ENCODE data around the gene BLCAP.
"Not testable (repeated sequence)": the region's sequence is repeated elsewhere in the genome, so short reads cannot be mapped to it uniquely, and the experiment has no call there.

Gene BLCAP

GRCh38 chr20:37494301-37494700, 33.4 kb downstream of the BLCAP start:
- Histone ChIP-seq H3K4me3 (ENCODE audit: low read depth, low read length) (no peak overlapping the region), H3K9ac (ENCODE audit: low read depth, low read length) (no peak overlapping the region), H3K9me3 (ENCODE audit: control insufficient read depth, insufficient read depth, low read length) (no peaks in the 10 kb centered on the region), H3K27ac (ENCODE audit: low read depth, low read length) (no peak overlapping the region), H3K4me1 (ENCODE audit: control insufficient read depth, insufficient read depth, low read length) (peaks cover 3% of the 10 kb centered on the region; the same call in 1 of the 2 replicates), H3K27me3 (ENCODE audit: control insufficient read depth, insufficient read depth, low read length) (no peaks in the 10 kb centered on the region), H3K36me3 (ENCODE audit: control insufficient read depth, insufficient read depth, low read length) (no peaks in the 10 kb centered on the region)

- Histone ChIP-seq H3K27ac (ENCODE audit: low read depth, low read length) (no peak overlapping the region), H3K27me3 (ENCODE audit: control insufficient read depth, insufficient read depth, low read length) (no peaks in the 10 kb centered on the region), H3K4me3 (ENCODE audit: low read depth, low read length) (no peak overlapping the region), H3K9me3 (ENCODE audit: control insufficient read depth, insufficient read depth, low read length) (no peaks in the 10 kb centered on the region), H3K36me3 (ENCODE audit: control insufficient read depth, insufficient read depth, low read length) (no peaks in the 10 kb centered on the region), H3K9ac (ENCODE audit: low read depth, low read length) (no peak overlapping the region), H3K4me1 (ENCODE audit: control insufficient read depth, insufficient read depth, low read length) (peaks cover 5% of the 10 kb centered on the region; the same call in 1 of the 2 replicates)
Measured at GRCh38 chr20:37492945-37493344, 34.7 kb downstream of the BLCAP start.

GRCh38 chr20:37492096-37492625, 35.5 kb downstream of the BLCAP start:
- H3K36me3 ChIP-seq (ENCODE audit: control insufficient read depth, insufficient read depth, low read length): no peaks in the 10 kb centered on the region
- H3K27me3 ChIP-seq (ENCODE audit: control insufficient read depth, insufficient read depth, low read length): no peaks in the 10 kb centered on the region
- H3K27ac ChIP-seq (ENCODE audit: low read depth, low read length): no peak overlapping the region
- no peak overlapping the region for H3K4me3 ChIP-seq (ENCODE audit: low read depth, low read length)
- no peaks in the 10 kb centered on the region for H3K9me3 ChIP-seq (ENCODE audit: control insufficient read depth, insufficient read depth, low read length)
- peaks cover 5% of the 10 kb centered on the region; the same call in 1 of the 2 replicates for H3K4me1 ChIP-seq (ENCODE audit: control insufficient read depth, insufficient read depth, low read length)
- no peak overlapping the region for H3K9ac ChIP-seq (ENCODE audit: low read depth, low read length)

GRCh38 chr20:37490663-37491350, 36.9 kb downstream of the BLCAP start:
- H3K4me1 ChIP-seq (ENCODE audit: control insufficient read depth, insufficient read depth, low read length): peaks cover 10% of the 10 kb centered on the region; the same call in 1 of the 2 replicates
- H3K4me3 ChIP-seq (ENCODE audit: low read depth, low read length): no peak overlapping the region
- no peaks in the 10 kb centered on the region for H3K36me3 ChIP-seq (ENCODE audit: control insufficient read depth, insufficient read depth, low read length)
- H3K27me3 ChIP-seq (ENCODE audit: control insufficient read depth, insufficient read depth, low read length): no peaks in the 10 kb centered on the region
- H3K27ac ChIP-seq (ENCODE audit: low read depth, low read length): no peak overlapping the region
- H3K9me3 ChIP-seq (ENCODE audit: control insufficient read depth, insufficient read depth, low read length): no peaks in the 10 kb centered on the region
- H3K9ac ChIP-seq (ENCODE audit: low read depth, low read length): no peak overlapping the region

- not testable (repeated sequence) for H3K27me3 ChIP-seq (ENCODE audit: control insufficient read depth, insufficient read depth, low read length); H3K4me3 ChIP-seq (ENCODE audit: low read depth, low read length); H3K36me3 ChIP-seq (ENCODE audit: control insufficient read depth, insufficient read depth, low read length); H3K27ac ChIP-seq (ENCODE audit: low read depth, low read length); H3K9ac ChIP-seq (ENCODE audit: low read depth, low read length); H3K9me3 ChIP-seq (ENCODE audit: control insufficient read depth, insufficient read depth, low read length)
- peaks cover 10% of the 10 kb centered on the region; the same call in 1 of the 2 replicates for H3K4me1 ChIP-seq (ENCODE audit: control insufficient read depth, insufficient read depth, low read length)
Measured at GRCh38 chr20:37486209-37486608, 41.5 kb downstream of the BLCAP start.

- Histone ChIP-seq H3K4me1 (ENCODE audit: control insufficient read depth, insufficient read depth, low read length) (peaks cover 8% of the 10 kb centered on the region; the same call in 1 of the 2 replicates), H3K9me3 (ENCODE audit: control insufficient read depth, insufficient read depth, low read length) (peaks cover 5% of the 10 kb centered on the region), H3K36me3 (ENCODE audit: control insufficient read depth, insufficient read depth, low read length) (no peaks in the 10 kb centered on the region), H3K27me3 (ENCODE audit: control insufficient read depth, insufficient read depth, low read length) (no peaks in the 10 kb centered on the region), H3K27ac (ENCODE audit: low read depth, low read length) (no peak overlapping the region), H3K9ac (ENCODE audit: low read depth, low read length) (no peak overlapping the region), H3K4me3 (ENCODE audit: low read depth, low read length) (no peak overlapping the region)
Measured at GRCh38 chr20:37484331-37484730, 43.3 kb downstream of the BLCAP start.

- no peaks in the 10 kb centered on the region for H3K27me3 ChIP-seq (ENCODE audit: control insufficient read depth, insufficient read depth, low read length)
Measured at GRCh38 chr20:37481610-37482009, 46.1 kb downstream of the BLCAP start.

GRCh38 chr20:37480919-37481318, 46.8 kb downstream of the BLCAP start:
- Histone ChIP-seq H3K27me3 (ENCODE audit: control insufficient read depth, insufficient read depth, low read length) (no peaks in the 10 kb centered on the region), H3K4me1 (ENCODE audit: control insufficient read depth, insufficient read depth, low read length) (no peaks in the 10 kb centered on the region), H3K27ac (ENCODE audit: low read depth, low read length) (no peak overlapping the region)

More at GRCh38 chr20:37481610-37482009, 46.1 kb downstream of the BLCAP start:
- Histone ChIP-seq H3K4me3 (ENCODE audit: low read depth, low read length) (no peak overlapping the region), H3K36me3 (ENCODE audit: control insufficient read depth, insufficient read depth, low read length) (no peaks in the 10 kb centered on the region), H3K4me1 (ENCODE audit: control insufficient read depth, insufficient read depth, low read length) (peaks cover 3% of the 10 kb centered on the region; the same call in 1 of the 2 replicates), H3K9ac (ENCODE audit: low read depth, low read length) (no peak overlapping the region), H3K9me3 (ENCODE audit: control insufficient read depth, insufficient read depth, low read length) (peaks cover 5% of the 10 kb centered on the region), H3K27ac (ENCODE audit: low read depth, low read length) (no peak overlapping the region)

GRCh38 chr20:37479925-37480691, 47.6 kb downstream of the BLCAP start:
- peaks cover 5% of the 10 kb centered on the region for H3K9me3 ChIP-seq (ENCODE audit: control insufficient read depth, insufficient read depth, low read length)
- no peaks in the 10 kb centered on the region for H3K4me1 ChIP-seq (ENCODE audit: control insufficient read depth, insufficient read depth, low read length)
- no peak overlapping the region for H3K9ac ChIP-seq (ENCODE audit: low read depth, low read length)
- H3K27ac ChIP-seq (ENCODE audit: low read depth, low read length): no peak overlapping the region
- H3K36me3 ChIP-seq (ENCODE audit: control insufficient read depth, insufficient read depth, low read length): no peaks in the 10 kb centered on the region
- H3K27me3 ChIP-seq (ENCODE audit: control insufficient read depth, insufficient read depth, low read length): no peaks in the 10 kb centered on the region
- no peak overlapping the region for H3K4me3 ChIP-seq (ENCODE audit: low read depth, low read length)

More at GRCh38 chr20:37480919-37481318, 46.8 kb downstream of the BLCAP start:
- H3K4me3 ChIP-seq (ENCODE audit: low read depth, low read length): no peak overlapping the region
- no peak overlapping the region for H3K9ac ChIP-seq (ENCODE audit: low read depth, low read length)
- no peaks in the 10 kb centered on the region for H3K36me3 ChIP-seq (ENCODE audit: control insufficient read depth, insufficient read depth, low read length)
- H3K9me3 ChIP-seq (ENCODE audit: control insufficient read depth, insufficient read depth, low read length): peaks cover 5% of the 10 kb centered on the region

GRCh38 chr20:37479266-37479665, 48.4 kb downstream of the BLCAP start:
- Histone ChIP-seq H3K27me3 (ENCODE audit: control insufficient read depth, insufficient read depth, low read length) (no peaks in the 10 kb centered on the region), H3K27ac (ENCODE audit: low read depth, low read length) (no peak overlapping the region), H3K9me3 (ENCODE audit: control insufficient read depth, insufficient read depth, low read length) (peaks cover 5% of the 10 kb centered on the region), H3K9ac (ENCODE audit: low read depth, low read length) (no peak overlapping the region), H3K4me3 (ENCODE audit: low read depth, low read length) (no peak overlapping the region), H3K36me3 (ENCODE audit: control insufficient read depth, insufficient read depth, low read length) (no peaks in the 10 kb centered on the region), H3K4me1 (ENCODE audit: control insufficient read depth, insufficient read depth, low read length) (no peaks in the 10 kb centered on the region)

- Histone ChIP-seq H3K9me3 (ENCODE audit: control insufficient read depth, insufficient read depth, low read length) (peaks cover 3% of the 10 kb centered on the region), H3K27me3 (ENCODE audit: control insufficient read depth, insufficient read depth, low read length) (no peaks in the 10 kb centered on the region), H3K9ac (ENCODE audit: low read depth, low read length) (no peak overlapping the region), H3K36me3 (ENCODE audit: control insufficient read depth, insufficient read depth, low read length) (no peaks in the 10 kb centered on the region), H3K27ac (ENCODE audit: low read depth, low read length) (no peak overlapping the region), H3K4me1 (ENCODE audit: control insufficient read depth, insufficient read depth, low read length) (no peaks in the 10 kb centered on the region), H3K4me3 (ENCODE audit: low read depth, low read length) (no peak overlapping the region)
Measured at GRCh38 chr20:37477041-37477440, 50.6 kb downstream of the BLCAP start.

All from HUES48 (cell line).